HG02678 (cell line): ENCODE data around the gene ZNF324.
"Not testable (repeated sequence)": the region's sequence is repeated elsewhere in the genome, so short reads cannot be mapped to it uniquely, and the experiment has no call there.

Experiments used
- ATAC-seq: cut with Tn5 transposase; IDR thresholded peaks from one replicate; pipeline ENCODE4 v1.9.1; 2021; ENCODE audit warnings: mild to moderate bottlenecking, moderate library complexity; ENCODE audit not compliant: unreplicated experiment

ZNF324 gene

GRCh38 chr19:58498316-58499020 is 31.6 kb downstream of the ZNF324 start:
- no peak for ATAC-seq

GRCh38 chr19:58499021-58499927 is 32.4 kb downstream of the ZNF324 start:
- ATAC-seq = peak; percentile 91

GRCh38 chr19:58500242-58500641 is 33.4 kb downstream of the ZNF324 start:
- ATAC-seq = no peak

- ATAC-seq = not testable (repeated sequence)
Measured at GRCh38 chr19:58507602-58508223, 40.8 kb downstream of the ZNF324 start.

GRCh38 chr19:58509731-58510083 is 42.8 kb downstream of the ZNF324 start:
- no peak for ATAC-seq

GRCh38 chr19:58510084-58510862 is 43.4 kb downstream of the ZNF324 start:
- no peak for ATAC-seq

GRCh38 chr19:58511353-58512208 is 44.7 kb downstream of the ZNF324 start, which contains the start of gene SLC27A5:
Gene SLC27A5 (minus strand): TSS chr19:58511992. CDS start chr19:58511955, 37 bp downstream.
- ATAC-seq = no peak

- ATAC-seq = no peak
Measured at GRCh38 chr19:58513213-58513693, 46.4 kb downstream of the ZNF324 start.

- ATAC-seq = peak; percentile 80
Measured at GRCh38 chr19:58513694-58514563, 47.0 kb downstream of the ZNF324 start.

GRCh38 chr19:58514564-58515022 is 47.7 kb downstream of the ZNF324 start:
- no peak for ATAC-seq

- no peak for ATAC-seq
Measured at GRCh38 chr19:58515259-58515658, 48.4 kb downstream of the ZNF324 start.

GRCh38 chr19:58516246-58516836 is 49.5 kb downstream of the ZNF324 start:
- ATAC-seq = no peak

GRCh38 chr19:58516964-58517833 is 50.3 kb downstream of the ZNF324 start:
- no peak for ATAC-seq

- no peak for ATAC-seq
Measured at GRCh38 chr19:58518256-58519086, 51.6 kb downstream of the ZNF324 start.

GRCh38 chr19:58519087-58519354 is 52.1 kb downstream of the ZNF324 start:
- ATAC-seq = no peak

GRCh38 chr19:58519355-58520256 is 52.7 kb downstream of the ZNF324 start, which contains the start of gene ZBTB45:
Gene ZBTB45 (minus strand): TSS chr19:58519810. CDS start chr19:58517673, 2,137 bp downstream.
- ATAC-seq = peak; percentile 84
